Pancreas (tissue), 10 donors: Measurements from ENCODE around the gene RASL12. TPM values are rescaled to one million over a fixed set of nuclear protein-coding genes. Genes with fewer than 3 reads are reported as not detected.

ENCODE experiments used
- ATAC-seq, 4 donors: fragments of 200-7000 bp; cut with Tn5 transposase; one replicate each; pipeline versions ENCODE4 v1.8.0 to v1.9.1; 2020; ENCODE audit warnings: mild to moderate bottlenecking in 4 of 4, moderate library complexity in 4 of 4
- DNase-seq, 6 donors: peaks; one replicate each; pipeline ENCODE4 v3.0.0-alpha.2; 2020
- FAIRE-seq: peaks from 2 replicates; lab custom pipeline; 2012; peaks lifted over from hg19 to GRCh38; lab: Jason Lieb, UNC
- H3K27ac ChIP-seq, 4 donors: fragments of 200-600 bp; sonication (generic); 1 replicate in 3 of 4; 2 replicates in 1 of 4; pipeline versions ENCODE4 v1.5.0 to v1.8.0; 2020
- H3K27me3 ChIP-seq, 4 donors: fragments of 200-600 bp; one replicate each; pipeline ENCODE4 v1.8.0; 2021
- H3K36me3 ChIP-seq, 3 donors: fragments of 200-600 bp; sonication (generic) in 1 of 3; one replicate each; pipeline versions ENCODE4 v1.5.0 to v1.8.0; 2020 to 2021
- H3K4me1 ChIP-seq, 3 donors: fragments of 200-600 bp; one replicate each; pipeline ENCODE4 v1.8.0; 2021
- H3K4me3 ChIP-seq, 4 donors: fragments of 200-600 bp; sonication (generic) in 2 of 4; one replicate each; pipeline versions ENCODE4 v1.5.0 to v1.8.0; 2020 to 2021
- H3K9me3 ChIP-seq, 4 donors: fragments of 200-600 bp; one replicate each; pipeline ENCODE4 v1.8.0; 2021
- WGBS, 2 donors: extraction: QIAGEN DNeasy Blood & Tissue Kit; methylation state at CpG; one replicate each; pipeline ENCODE4 v1.1.7; 2013; 5-methylcytosine and 5-hydroxymethylcytosine counted together
- intact Hi-C, 3 donors: fragments of 100-400 bp; cut with DNase I; formaldehyde crosslinking; loops; one replicate each; pipeline versions ENCODE4 v1.11.1 to v1.14.2; 2022
- polyA plus RNA-seq, 2 donors: library from polyadenylated mRNA; stranded (reverse); fragments of 200-250 nt; gene quantifications; one replicate each; pipeline ENCODE4 v1.2.3, GENCODE V29; 2013
- total RNA-seq, 6 donors: library from RNA; stranded (reverse); fragmentation: NEBNext Ultra II Directional in 4 of 6; extraction: Animal tissue kit (Norgen Biotek cat#: 25700) in 4 of 6; gene quantifications; one replicate each; pipeline versions ENCODE4 v1.2.1 to v1.2.4, GENCODE V29; 2021 to 2023
- TF ChIP-seq, protein P1 (sequence below), 4 donors: fragments of 200-600 bp; sonication (generic) in 3 of 4; IDR thresholded peaks; one replicate each; pipeline versions ENCODE4 v1.5.0 to v1.8.0; 2021; ENCODE audit warnings: antibody characterized with exemption in 4 of 4
- donor health status: healthy with polysubstance abuse.
- donor health status: DM: no; HTN: no; CAD: no; lungs with moderate emphysema.
- donor health status: DM: no; HTN: no; CAD: no.
- donor health status: control.
- donor health status: control.
- donor health status: Bipolar disorder and iron deficiency.
- donor health status: DM: yes; HTN: yes; CAD: no.
- donor health status: DM: no; HTN: no; CAD: no.
- donor health status: DM: no; HTN: no; CAD: no.
- donor health status: DM: yes; HTN: yes; CAD: no.

The RASL12 gene
- total and polyA plus RNA-seq, 8 donors, result 0.28 to 4.2 (median 1.7) TPM

DNA sequence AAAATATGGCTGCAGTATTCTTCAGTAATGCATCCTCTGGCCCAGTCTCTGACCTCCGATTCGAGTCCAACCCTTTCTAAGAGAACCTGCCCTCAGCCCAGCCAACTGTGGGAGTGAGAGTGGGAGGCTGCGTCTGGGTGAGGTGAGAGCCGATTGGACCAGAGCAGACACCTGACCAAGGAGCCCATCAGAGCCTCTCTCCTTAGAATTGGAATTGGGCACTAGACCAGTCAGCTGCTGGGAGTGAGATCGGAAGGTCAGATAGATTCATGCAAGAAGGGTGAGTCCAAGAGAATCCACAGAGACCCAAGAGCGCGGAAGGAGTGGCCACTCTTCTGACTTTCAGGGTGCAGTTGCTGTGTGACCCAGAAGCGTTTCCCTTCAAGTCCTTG lies 10.2 kb downstream of the RASL12 start:
- 84 to 93% methylated on average over 8 of the region's 8 CpGs for WGBS, 2 donors
- H3K4me3 ChIP-seq, result no peak overlapping the region
- intact Hi-C loops, result loop anchor here in 1 of 3 donors (10.0 kb wide), 1 partner anchor 217 kb away; no protein-coding TSS in a partner anchor
- DNase-seq (no peak), ATAC-seq (no peak), FAIRE-seq (no peak)
- no peaks in the 10 kb centered on the region for H3K27me3 ChIP-seq
- H3K4me1 ChIP-seq, result no peaks in the 10 kb centered on the region
- no peaks in the 10 kb centered on the region for H3K9me3 ChIP-seq
- no peaks in the 10 kb centered on the region for H3K36me3 ChIP-seq
- no peak overlapping the region for H3K27ac ChIP-seq
- TF ChIP-seq, protein P1, sequence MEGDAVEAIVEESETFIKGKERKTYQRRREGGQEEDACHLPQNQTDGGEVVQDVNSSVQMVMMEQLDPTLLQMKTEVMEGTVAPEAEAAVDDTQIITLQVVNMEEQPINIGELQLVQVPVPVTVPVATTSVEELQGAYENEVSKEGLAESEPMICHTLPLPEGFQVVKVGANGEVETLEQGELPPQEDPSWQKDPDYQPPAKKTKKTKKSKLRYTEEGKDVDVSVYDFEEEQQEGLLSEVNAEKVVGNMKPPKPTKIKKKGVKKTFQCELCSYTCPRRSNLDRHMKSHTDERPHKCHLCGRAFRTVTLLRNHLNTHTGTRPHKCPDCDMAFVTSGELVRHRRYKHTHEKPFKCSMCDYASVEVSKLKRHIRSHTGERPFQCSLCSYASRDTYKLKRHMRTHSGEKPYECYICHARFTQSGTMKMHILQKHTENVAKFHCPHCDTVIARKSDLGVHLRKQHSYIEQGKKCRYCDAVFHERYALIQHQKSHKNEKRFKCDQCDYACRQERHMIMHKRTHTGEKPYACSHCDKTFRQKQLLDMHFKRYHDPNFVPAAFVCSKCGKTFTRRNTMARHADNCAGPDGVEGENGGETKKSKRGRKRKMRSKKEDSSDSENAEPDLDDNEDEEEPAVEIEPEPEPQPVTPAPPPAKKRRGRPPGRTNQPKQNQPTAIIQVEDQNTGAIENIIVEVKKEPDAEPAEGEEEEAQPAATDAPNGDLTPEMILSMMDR (IDR thresholded peaks at IDR 0.05), result no peak

DNA sequence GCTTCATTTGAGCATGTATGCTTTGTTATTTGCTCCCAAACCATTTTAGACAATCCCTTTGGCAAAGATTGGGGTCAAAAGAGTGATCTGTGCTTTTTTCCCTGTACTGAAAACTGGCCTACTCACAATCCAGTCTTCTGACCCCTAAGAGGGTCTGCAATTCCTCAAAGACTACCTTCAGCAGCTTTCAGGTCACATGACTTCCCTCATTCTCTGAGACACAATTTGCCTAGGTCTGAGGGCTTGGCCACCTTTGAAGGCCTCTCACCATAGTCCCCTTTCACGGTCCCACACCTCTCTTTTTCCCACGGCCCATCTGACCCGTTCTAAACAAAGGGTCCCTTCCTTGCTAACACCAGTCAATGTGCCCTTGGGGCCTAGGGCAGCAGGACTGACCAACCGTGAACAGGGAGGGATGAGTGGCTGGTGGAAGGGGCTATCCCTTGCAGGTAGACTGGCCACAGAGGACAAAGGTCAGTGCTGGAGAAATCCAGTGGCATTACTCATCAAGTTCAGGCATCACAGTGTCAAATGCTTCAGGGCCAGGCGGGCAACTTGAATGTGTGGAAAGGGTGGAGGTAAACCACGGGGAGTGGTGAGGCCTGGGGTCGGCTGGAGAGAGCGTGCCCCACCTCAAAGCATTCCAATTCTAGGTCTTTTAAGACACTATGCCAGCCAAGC lies 10.8 kb downstream of the RASL12 start:
- Histone ChIP-seq H3K27me3 (no peaks in the 10 kb centered on the region), H3K36me3 (no peaks in the 10 kb centered on the region), H3K4me3 (no peak overlapping the region), H3K27ac (no peak overlapping the region), H3K9me3 (no peaks in the 10 kb centered on the region), H3K4me1 (no peaks in the 10 kb centered on the region)
- intact Hi-C loops, result loop anchor here in 1 of 3 donors (10.0 kb wide), 1 partner anchor 218 kb away; no protein-coding TSS in a partner anchor
- TF ChIP-seq, protein P1 (IDR thresholded peaks at IDR 0.05), result no peak
- FAIRE-seq (no peak), ATAC-seq (peak in 3 of 4 donors; percentile 7 to 56 (median 17)), DNase-seq (no peak)
- 67 to 77% methylated on average over 8 of the region's 8 CpGs for WGBS, 2 donors

DNA sequence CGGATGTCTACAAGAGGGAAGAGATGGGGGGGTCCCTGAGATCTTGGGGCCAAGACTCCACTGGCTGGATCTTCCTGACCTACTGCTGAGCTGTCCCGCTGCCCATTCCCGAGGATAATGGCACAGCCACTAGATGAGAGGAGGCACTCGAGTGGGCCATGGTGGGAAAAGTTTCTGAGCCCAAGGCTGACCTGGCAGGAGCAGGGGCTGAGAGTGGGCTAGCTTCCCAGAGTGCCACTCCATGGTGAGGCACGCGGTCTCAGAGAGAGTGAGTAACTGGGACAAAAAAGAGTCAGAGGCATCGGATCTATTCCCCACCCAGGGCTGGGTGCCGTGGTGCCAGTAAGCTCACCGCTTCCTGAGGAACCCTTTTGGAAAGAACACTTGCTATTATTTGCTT lies 11.7 kb downstream of the RASL12 start:
- Histone ChIP-seq H3K4me1 (no peaks in the 10 kb centered on the region), H3K27ac (no peak overlapping the region), H3K36me3 (no peaks in the 10 kb centered on the region), H3K9me3 (no peaks in the 10 kb centered on the region), H3K27me3 (no peaks in the 10 kb centered on the region), H3K4me3 (no peak overlapping the region)
- ATAC-seq (no peak), DNase-seq (no peak), FAIRE-seq (no peak)
- TF ChIP-seq, protein P1 (IDR thresholded peaks at IDR 0.05), result no peak
- WGBS, 2 donors, result 77 to 78% methylated on average over 9 of the region's 9 CpGs
- intact Hi-C loops, result loop anchor here in 1 of 3 donors (10.0 kb wide), 1 partner anchor 219 kb away; no protein-coding TSS in a partner anchor

DNA sequence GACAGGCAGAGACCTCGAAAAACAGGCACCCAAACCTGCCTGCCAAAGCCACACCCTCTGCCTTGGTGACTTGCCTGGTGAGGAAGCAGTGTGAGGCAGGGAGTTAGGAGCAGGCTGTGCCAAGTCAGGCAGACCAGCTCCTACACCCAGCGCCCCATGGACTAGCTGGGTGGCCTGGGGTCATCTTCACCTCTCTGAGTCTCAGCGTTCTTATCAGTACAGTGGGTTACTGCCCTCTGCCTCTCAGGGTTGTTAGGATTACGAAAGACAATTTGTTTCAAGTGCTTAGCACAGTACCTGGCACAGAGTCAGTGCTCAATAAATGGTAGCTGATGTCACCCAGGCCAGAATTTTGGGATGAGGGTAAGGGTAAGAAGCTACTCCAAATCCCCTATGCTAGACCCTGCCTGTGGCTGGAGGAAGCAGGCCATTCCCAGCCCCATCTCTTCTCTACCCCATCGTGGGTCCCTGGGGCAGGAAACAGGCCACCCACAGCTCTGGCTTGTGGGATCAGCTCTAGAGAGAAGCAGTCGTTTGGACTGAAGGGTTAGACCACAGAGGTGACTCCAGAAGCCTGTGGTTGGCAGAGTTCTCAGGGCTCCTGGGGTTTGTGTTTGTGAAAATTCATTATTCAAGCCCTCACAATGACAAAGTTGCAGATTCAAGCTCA lies 12.5 kb downstream of the RASL12 start:
- no peak for DNase-seq
- no peaks in the 10 kb centered on the region for H3K36me3 ChIP-seq
- TF ChIP-seq, protein P1 (IDR thresholded peaks at IDR 0.05), result no peak
- no peaks in the 10 kb centered on the region for H3K27me3 ChIP-seq
- no peak for FAIRE-seq
- H3K4me1 ChIP-seq, result no peaks in the 10 kb centered on the region
- WGBS, 2 donors, result 62 to 63% methylated on average over 6 of the region's 6 CpGs
- ATAC-seq, result peak in 3 of 4 donors; percentile 9 to 32 (median 10)
- intact Hi-C loops, result loop anchor here in 1 of 3 donors (10.0 kb wide), 1 partner anchor 219 kb away; no protein-coding TSS in a partner anchor
- no peaks in the 10 kb centered on the region for H3K9me3 ChIP-seq
- no peak overlapping the region for H3K4me3 ChIP-seq
- H3K27ac ChIP-seq, result no peak overlapping the region
